HPDE6-E6E7 (cell line): ENCODE data around the gene SPATA31D1.
"Not testable (repeated sequence)": the region's sequence is repeated elsewhere in the genome, so short reads cannot be mapped to it uniquely, and the experiment has no call there.

ENCODE experiments used
- DNase-seq: peaks from one replicate; pipeline ENCODE4 v3.0.0; 2011; ENCODE audit warnings: missing footprints; ENCODE audit errors: extremely low spot score

Gene SPATA31D1

GRCh38 chr9:81988472-81988871, at the start of gene SPATA31D1:
Gene SPATA31D1, plus strand, starts transcription at chr9:81988772. Its CDS starts 47 bp downstream, at chr9:81988819.
- DNase-seq = not testable (repeated sequence)

GRCh38 chr9:81943393-81943792, 45.2 kb upstream of the SPATA31D1 start, which contains the start of gene SPATA31D3:
Gene SPATA31D3, plus strand, starts transcription at chr9:81943500. Its CDS starts 86 bp downstream, at chr9:81943586.
- DNase-seq = not testable (repeated sequence)

- not testable (repeated sequence) for DNase-seq
Measured at GRCh38 chr9:81948650-81949049, 39.9 kb upstream of the SPATA31D1 start.

DNA sequence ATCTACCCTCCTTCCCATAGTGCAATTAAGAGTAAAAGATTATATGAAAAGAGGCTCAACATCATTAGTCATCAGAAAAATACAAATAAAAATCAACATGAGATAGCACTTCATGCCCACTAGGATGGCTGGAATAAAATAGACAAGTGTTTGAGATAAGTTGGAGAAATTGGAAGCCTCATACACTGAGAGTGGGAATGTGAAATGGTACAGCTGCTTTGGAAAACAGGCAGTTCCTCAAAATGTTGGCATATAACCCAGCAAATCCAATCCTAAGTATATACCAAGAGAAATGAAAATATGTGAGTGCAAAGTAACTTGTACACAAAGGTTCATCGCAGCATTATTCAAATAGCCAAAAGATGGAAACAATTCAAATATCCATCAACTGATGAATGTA, 35.5 kb upstream of the SPATA31D1 start:
- no peak for DNase-seq

DNA sequence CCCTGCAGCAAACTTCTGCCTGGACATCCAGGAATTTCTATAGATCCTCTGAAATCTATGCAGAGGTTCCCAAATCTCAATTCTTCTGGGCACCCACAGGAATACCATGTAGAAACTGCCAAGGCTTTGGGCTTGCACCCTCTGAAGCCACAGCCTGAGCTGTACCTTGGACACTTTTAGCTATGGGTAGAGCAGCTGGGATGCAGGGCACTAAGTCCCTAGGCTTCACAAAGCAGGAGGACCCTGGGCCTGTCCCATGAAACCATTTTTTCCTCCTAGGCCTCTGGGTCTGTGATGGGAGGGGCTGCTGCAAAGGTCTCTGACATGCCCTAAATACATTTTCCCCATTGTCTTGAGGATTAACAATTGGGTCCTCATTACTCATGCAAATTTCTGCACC, 32.9 kb upstream of the SPATA31D1 start:
- no peak for DNase-seq

DNA sequence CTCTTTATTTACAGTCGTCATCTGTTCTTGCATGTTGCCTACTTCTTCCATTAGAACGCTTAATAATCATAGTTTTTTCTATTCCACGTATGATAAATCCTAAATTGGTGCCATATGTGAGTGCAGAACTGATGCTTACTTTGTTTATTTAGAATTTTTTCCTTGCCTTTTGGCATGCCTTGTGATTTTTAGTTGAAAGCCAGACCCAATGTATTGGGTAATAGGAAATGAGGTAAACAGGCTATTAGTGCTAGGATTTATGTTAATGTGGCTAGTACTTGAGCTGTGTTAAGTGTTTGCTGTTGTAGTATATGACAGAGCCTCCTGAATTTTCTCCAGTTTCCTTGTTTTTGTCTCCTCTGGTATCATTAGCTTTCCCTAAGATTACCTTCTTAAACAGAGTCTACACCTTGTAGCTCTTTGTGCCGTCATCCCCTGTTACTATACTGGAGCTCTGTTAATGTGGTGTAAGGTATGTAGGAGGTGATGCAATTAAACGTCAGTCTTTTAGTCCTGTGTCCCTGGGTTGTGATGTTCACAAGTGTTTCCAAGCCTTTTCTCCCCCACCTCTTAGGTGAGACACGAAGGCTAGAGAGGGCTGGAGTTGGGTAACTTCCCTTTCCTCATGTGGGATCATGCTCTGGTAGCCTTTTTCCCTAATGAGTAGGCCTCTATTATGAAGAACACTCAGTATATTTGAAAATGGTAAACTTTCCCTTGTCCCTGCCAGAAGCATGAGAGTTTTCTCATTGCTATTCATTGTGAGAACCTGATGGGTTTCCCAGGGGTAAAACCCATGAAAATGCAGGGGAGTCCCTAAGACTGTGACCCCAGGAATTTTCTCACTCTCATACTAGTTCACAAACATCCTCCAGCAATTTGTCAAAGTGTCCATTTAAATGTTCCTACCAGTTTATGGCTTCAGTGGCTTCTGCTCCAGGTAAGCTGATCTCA, 24.1 kb upstream of the SPATA31D1 start:
- no peak for DNase-seq

DNA sequence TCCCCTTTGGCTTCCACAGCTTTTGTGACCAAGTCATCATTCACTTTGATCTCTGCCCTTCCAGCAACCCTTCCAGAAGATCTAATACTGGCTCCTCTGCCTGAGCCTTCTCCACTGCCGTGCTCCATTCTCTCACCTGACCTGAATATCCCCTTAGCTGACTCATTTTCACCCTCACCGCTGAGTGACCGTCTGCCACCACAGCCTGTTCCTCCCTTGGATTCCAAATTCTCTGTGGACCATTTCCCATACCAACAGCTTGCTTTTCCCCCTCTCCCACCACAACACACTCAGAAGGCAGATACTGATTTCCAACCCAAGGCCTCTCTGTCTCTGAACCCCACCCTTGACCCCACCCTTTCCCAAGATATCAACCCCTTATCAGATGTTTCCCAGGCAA, 20.5 kb upstream of the SPATA31D1 start:
- no peak for DNase-seq

- DNase-seq = no peak
Measured at GRCh38 chr9:81969971-81970370, 18.6 kb upstream of the SPATA31D1 start.

GRCh38 chr9:81971727-81972126, 16.8 kb upstream of the SPATA31D1 start:
- DNase-seq = no peak

DNA sequence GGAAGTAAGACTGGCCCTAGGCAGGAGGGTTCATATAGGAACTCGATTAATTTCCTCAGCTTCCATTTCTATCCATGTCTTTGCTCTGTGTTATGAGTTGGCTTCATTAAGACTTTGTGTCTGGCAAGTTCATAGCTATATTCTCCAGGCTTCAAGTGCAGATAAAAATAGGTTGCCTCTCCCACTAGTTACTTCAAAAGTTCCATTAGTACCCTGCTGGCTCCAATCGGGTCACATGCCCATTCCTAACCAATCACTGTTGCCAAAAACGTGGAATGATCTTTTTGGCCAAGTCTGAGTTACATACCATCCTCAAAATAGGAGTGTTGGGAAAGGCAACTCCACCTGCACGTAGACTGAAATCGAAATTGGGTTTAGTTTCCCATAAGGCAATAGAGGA, 13.8 kb upstream of the SPATA31D1 start:
- no peak for DNase-seq

- no peak for DNase-seq
Measured at GRCh38 chr9:81976351-81976750, 12.2 kb upstream of the SPATA31D1 start.

GRCh38 chr9:81979196-81979595, 9.4 kb upstream of the SPATA31D1 start:
- no peak for DNase-seq

GRCh38 chr9:81980568-81980967, 8.0 kb upstream of the SPATA31D1 start:
- DNase-seq = no peak

DNA sequence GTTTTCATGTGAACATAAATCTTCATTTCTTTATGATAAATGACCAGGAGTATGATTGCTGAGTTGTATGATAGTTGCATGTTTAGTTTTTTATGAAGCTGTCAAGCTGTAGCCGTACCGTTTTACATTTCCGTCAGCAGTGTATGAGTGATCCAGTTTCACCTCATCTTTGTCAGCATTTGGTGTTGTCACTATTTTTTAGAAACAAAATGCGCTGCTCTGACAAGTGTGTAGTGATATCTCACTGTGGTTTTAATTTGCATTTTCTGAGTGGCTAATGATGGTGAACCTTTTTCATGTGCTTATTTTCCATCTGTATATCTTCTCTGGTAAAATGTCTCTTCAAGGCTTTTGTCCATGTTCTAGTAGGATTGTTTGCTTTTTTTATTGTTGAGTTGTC, 6.7 kb upstream of the SPATA31D1 start:
- no peak for DNase-seq

DNA sequence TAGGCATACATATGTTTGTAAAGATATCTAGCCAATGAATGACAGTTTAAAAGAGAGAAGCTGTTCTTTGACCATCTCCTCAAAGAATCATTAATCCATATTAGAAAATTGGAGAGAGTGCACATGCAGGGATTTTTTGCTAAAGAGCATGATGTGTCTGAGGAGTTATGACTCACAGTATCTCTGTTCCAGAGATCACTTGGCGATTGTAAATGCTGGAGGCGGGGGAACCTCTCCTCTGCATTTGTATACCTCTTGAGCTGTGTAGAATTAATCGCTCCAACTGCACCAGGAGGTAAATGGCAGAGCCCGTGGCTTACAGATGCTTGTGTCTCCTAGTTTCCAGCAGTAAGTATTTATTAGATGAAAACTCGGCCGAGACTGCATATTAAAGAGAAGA, 3.6 kb upstream of the SPATA31D1 start:
- no peak for DNase-seq

GRCh38 chr9:81986051-81986450, 2.5 kb upstream of the SPATA31D1 start:
- no peak for DNase-seq

DNA sequence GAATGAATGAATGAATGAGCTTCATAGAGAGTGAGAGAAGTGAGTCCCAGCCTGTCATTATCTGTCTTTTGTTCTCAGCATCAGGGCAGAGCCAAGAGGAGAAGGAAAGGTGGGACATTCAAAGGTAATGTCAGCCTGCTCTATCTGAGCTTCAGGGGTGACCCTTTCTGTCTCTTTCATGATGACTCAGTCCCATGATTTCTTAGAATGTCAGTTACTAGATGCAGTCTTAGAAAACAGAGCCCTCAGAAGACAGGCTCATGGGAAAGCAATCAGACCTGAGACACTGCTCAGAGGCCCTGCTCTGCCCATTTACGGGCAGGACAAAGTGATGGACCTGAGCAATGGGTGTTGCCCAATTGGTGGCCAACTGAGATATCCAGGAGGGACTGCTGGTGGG, 1.1 kb downstream of the SPATA31D1 start:
- DNase-seq = no peak

GRCh38 chr9:81993656-81994055, 5.1 kb downstream of the SPATA31D1 start:
- no peak for DNase-seq

DNA sequence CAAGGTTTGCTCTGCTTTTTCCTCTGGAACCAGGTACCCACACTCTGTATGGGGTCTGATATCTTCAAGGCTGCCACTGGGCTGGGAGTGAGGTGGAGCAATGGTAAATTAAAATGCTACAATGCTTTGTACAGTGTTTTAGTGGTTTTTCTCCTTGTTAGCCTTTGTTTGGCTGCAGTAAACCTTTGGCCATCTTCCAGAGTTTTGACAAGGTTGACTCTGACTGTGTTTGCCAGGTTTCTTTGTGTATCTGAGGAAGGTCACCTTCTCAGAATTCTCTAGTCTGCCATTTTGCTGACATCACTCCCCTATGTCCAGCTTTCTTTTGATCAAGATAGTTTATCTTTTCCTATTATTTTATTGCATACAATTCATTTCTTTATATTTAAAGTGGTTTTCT, 11.2 kb downstream of the SPATA31D1 start:
- DNase-seq = no peak

- DNase-seq = no peak
Measured at GRCh38 chr9:82010711-82011110, 22.1 kb downstream of the SPATA31D1 start.

DNA sequence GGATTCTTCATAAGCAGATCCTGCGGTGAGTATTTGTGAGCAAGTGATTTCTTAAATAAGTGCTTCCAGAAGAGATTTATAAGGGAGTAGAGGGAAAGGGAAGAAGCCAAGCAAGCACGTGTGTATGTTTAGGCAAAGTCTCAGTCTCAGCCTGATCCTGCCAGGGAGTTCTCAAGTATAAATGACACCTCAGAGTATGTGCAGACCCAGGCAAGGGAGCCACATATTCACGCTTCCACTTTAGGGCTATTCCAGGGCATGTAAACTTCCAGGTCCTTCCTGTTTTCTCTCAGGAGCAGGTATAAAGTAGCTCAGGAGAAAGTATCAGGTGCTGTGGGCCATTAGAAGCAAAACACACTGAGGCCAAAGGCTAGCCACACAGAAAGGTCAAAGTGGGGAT, 22.6 kb downstream of the SPATA31D1 start:
- DNase-seq = no peak

DNA sequence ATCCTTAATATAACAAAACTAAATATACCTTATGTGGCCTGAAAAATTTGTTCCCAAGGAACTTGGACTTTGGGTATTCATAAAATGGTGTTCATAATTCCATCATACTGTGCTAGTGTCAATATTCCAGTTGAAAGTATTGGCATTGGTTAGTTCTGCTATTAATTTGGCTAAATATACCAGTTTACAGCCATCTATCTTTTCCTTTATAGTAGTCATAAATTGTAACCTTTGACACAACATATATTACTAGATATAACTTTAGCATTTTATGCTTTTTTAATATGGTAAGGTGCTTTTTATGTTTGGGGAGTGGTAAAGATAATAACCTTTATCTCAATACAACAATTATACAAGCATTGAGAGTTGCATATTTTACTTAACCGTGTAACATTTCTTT, 23.7 kb downstream of the SPATA31D1 start:
- DNase-seq = no peak

DNA sequence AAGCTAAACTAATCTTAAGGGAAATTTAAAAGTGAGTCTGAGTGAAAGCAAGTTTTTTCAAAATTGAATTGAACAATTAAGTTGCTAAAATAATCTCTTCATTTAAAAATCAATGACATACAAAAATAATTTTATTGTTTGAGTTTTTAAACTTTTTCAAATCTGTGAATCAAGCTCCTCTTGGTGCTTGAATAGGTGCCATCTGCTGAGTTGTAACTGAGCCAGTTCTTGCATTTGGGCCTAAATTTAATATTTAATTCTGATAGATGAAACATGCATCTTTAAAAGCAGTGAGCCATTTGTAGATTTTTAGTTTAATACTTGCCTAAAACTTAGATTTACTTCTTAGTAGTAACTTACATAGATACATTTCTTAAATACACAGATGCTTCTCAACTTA, 31.8 kb downstream of the SPATA31D1 start:
- DNase-seq = no peak
